SK-N-SH (cell line): ENCODE data around the gene ZFYVE26.

Experiments used
- CHD2 ChIP-seq: fragments of 150-350 bp; IDR thresholded peaks from 2 replicates; pipeline ENCODE4 v1.6.1; 2018; ENCODE audit warnings: low read length; ENCODE audit not compliant: partially characterized antibody
- EZH2phosphoT487 ChIP-seq: fragments of 200-600 bp; sonication (generic); IDR thresholded peaks from 2 replicates; pipeline ENCODE4 v1.6.1; 2017; ENCODE audit warnings: low read depth, mixed run types, mild to moderate bottlenecking, antibody characterized with exemption, moderate library complexity, borderline replicate concordance
- GABPA ChIP-seq: IDR thresholded peaks from 2 replicates; pipeline ENCODE4 v1.4.0; 2012; ENCODE audit warnings: low read depth, mild to moderate bottlenecking
- JUND ChIP-seq: IDR thresholded peaks from 2 replicates; pipeline ENCODE4 v1.4.0; 2012
- MEF2A ChIP-seq: IDR thresholded peaks from 2 replicates; pipeline ENCODE4 v1.4.0; 2012; ENCODE audit warnings: low read depth, borderline replicate concordance
- MXI1 ChIP-seq: IDR thresholded peaks from 2 replicates; pipeline ENCODE4 v1.6.1; 2012; ENCODE audit warnings: mild to moderate bottlenecking, low read depth, low read length, improper control_type of control experiment
- NRF1 ChIP-seq: IDR thresholded peaks from 2 replicates; pipeline ENCODE4 v1.6.1; 2012; ENCODE audit warnings: low read depth, mild to moderate bottlenecking, low read length
- POLR2AphosphoS5 ChIP-seq: IDR thresholded peaks from 2 replicates; pipeline ENCODE4 v1.6.1; 2012; ENCODE audit warnings: low read depth, low read length
- RAD21 ChIP-seq: IDR thresholded peaks from 2 replicates; pipeline ENCODE4 v1.6.1; 2012; ENCODE audit warnings: mild to moderate bottlenecking, low read length
- YY1 ChIP-seq: IDR thresholded peaks from 2 replicates; pipeline ENCODE4 v1.4.0; 2012; ENCODE audit warnings: low read depth, mild to moderate bottlenecking
- TF ChIP-seq, protein P1 (sequence below): fragments of 200-600 bp; sonication (generic); IDR thresholded peaks from 2 replicates; pipeline ENCODE4 v1.6.1; 2017; ENCODE audit warnings: antibody characterized with exemption, mild to moderate bottlenecking, moderate library complexity
- TF ChIP-seq, protein P2 (sequence below): fragments of 150-350 bp; IDR thresholded peaks from 2 replicates; pipeline ENCODE4 v1.6.1; 2017; ENCODE audit warnings: antibody characterized with exemption, low read length, low read depth, borderline replicate concordance
- TF ChIP-seq, protein P3 (sequence below): fragments of 150-350 bp; IDR thresholded peaks from 2 replicates; pipeline ENCODE4 v1.6.1; 2016; ENCODE audit warnings: mild to moderate bottlenecking, low read depth, low read length

DNA sequence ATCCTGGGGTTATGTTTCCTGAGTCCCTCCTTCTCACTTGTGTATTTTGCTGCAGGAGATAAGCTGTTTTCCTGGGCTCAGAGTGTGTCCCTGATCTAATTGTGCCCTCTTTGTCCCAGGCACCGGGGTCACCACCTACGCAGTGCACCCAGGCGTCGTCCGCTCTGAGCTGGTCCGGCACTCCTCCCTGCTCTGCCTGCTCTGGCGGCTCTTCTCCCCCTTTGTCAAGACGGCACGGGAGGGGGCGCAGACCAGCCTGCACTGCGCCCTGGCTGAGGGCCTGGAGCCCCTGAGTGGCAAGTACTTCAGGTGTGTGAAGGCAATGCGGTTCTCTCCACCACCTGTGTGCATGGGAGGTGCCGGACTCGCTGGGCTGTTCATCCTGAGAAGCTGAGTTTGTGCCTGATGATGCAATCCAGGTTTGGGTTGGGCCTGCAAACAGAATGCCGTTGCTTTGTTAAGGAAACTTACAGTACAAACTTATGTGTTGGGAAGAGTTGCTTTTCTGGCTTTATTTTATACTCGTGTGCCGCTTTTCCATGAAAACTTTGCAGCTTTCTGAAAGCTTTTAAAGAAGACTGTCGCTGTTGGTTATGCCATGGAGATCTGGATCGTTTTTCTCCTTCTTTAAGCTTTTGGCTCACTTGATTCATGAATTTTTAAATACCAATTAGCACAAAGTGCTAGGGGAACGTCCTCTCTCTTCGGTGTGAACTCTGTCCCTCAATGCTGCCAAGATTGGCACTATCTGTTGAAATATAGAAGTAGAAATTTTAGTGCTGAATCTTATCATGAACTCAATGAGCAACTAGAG is 87.1 kb downstream of the ZFYVE26 start:
- no peak for TF ChIP-seq POLR2AphosphoS5
- no peak for TF ChIP-seq MXI1
- TF ChIP-seq CHD2: no peak
- TF ChIP-seq, protein P1, sequence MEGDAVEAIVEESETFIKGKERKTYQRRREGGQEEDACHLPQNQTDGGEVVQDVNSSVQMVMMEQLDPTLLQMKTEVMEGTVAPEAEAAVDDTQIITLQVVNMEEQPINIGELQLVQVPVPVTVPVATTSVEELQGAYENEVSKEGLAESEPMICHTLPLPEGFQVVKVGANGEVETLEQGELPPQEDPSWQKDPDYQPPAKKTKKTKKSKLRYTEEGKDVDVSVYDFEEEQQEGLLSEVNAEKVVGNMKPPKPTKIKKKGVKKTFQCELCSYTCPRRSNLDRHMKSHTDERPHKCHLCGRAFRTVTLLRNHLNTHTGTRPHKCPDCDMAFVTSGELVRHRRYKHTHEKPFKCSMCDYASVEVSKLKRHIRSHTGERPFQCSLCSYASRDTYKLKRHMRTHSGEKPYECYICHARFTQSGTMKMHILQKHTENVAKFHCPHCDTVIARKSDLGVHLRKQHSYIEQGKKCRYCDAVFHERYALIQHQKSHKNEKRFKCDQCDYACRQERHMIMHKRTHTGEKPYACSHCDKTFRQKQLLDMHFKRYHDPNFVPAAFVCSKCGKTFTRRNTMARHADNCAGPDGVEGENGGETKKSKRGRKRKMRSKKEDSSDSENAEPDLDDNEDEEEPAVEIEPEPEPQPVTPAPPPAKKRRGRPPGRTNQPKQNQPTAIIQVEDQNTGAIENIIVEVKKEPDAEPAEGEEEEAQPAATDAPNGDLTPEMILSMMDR: no peak
- TF ChIP-seq JUND: no peak
- TF ChIP-seq GABPA: no peak
- TF ChIP-seq, protein P2, sequence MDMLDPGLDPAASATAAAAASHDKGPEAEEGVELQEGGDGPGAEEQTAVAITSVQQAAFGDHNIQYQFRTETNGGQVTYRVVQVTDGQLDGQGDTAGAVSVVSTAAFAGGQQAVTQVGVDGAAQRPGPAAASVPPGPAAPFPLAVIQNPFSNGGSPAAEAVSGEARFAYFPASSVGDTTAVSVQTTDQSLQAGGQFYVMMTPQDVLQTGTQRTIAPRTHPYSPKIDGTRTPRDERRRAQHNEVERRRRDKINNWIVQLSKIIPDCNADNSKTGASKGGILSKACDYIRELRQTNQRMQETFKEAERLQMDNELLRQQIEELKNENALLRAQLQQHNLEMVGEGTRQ: no peak
- TF ChIP-seq NRF1: no peak
- TF ChIP-seq YY1: no peak
- TF ChIP-seq, protein P3, sequence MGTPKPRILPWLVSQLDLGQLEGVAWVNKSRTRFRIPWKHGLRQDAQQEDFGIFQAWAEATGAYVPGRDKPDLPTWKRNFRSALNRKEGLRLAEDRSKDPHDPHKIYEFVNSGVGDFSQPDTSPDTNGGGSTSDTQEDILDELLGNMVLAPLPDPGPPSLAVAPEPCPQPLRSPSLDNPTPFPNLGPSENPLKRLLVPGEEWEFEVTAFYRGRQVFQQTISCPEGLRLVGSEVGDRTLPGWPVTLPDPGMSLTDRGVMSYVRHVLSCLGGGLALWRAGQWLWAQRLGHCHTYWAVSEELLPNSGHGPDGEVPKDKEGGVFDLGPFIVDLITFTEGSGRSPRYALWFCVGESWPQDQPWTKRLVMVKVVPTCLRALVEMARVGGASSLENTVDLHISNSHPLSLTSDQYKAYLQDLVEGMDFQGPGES: no peak
- no peak for TF ChIP-seq RAD21
- TF ChIP-seq EZH2phosphoT487: no peak
- TF ChIP-seq MEF2A: no peak
